ENCODE data around the gene DEPP1. TPM values are rescaled to one million over a fixed set of nuclear protein-coding genes. Genes with fewer than 3 reads are reported as not detected.

DEPP1 gene
- total and polyA plus RNA-seq, 2 experiments from 2014 or later, result 0.37 to 1.3 TPM

GRCh38 chr10:44947371-44948152 is 31.0 kb downstream of the DEPP1 start (continued):
- TF ChIP-seq ZNF462 (CRISPR knock-in tag; IDR thresholded peaks at IDR 0.05) (no peak), CREB1 (CRISPR knock-in tag; IDR thresholded peaks at IDR 0.05; ENCODE audit: low read depth) (no peak), STAT1 (IDR thresholded peaks at IDR 0.05; ENCODE audit: unreplicated experiment) (no peak), REST (IDR thresholded peaks at IDR 0.05; ENCODE audit: unreplicated experiment) (no peak), EZH2phosphoT487 (IDR thresholded peaks at IDR 0.05; ENCODE audit: unreplicated experiment) (no peak), ZNF331 (CRISPR knock-in tag; IDR thresholded peaks at IDR 0.05; ENCODE audit: low read depth) (no peak), ZNF114 (CRISPR knock-in tag; IDR thresholded peaks at IDR 0.05) (no peak), CTCF (conservative IDR thresholded peaks at IDR 0.05; ENCODE audit: low read depth in 2 of 2) (no peak)
